Endothelial cell of umbilical vein (primary cell): Measurements from ENCODE around the gene AUTS2. TPM values are rescaled to one million over a fixed set of nuclear protein-coding genes. Genes with fewer than 3 reads are reported as not detected.

Experiments used
- BruUV-seq: library from RNA; stranded (reverse); fragments of 400-500 nt; replicated peaks from 2 replicates; lab custom pipeline; 2021; lab: Mats Ljungman, UMichigan
- CTCF ChIA-PET: fragments of 300-600, 350-600 bp; sonication (Branson Sonifier 250); formaldehyde crosslinking; loops from one replicate; lab custom pipeline; 2021; ENCODE audit warnings: antibody characterized with exemption, inconsistent platforms; lab: Charles Lee
- POLR2A ChIA-PET: fragments of 300-600, 350-600 bp; sonication (Branson Sonifier 250); formaldehyde crosslinking; loops from one replicate; lab custom pipeline; 2021; ENCODE audit warnings: antibody characterized with exemption, inconsistent platforms; lab: Charles Lee
- DNase-seq: peaks from one replicate; pipeline ENCODE4 v3.0.0-alpha.2; 2011; ENCODE audit warnings: low read depth, low spot score
- FAIRE-seq: peaks from 2 replicates; lab custom pipeline; 2011; peaks lifted over from hg19 to GRCh38; lab: Jason Lieb, UNC
- H2AFZ ChIP-seq: 2 replicates; pipeline ENCODE4 v1.6.0; 2012; ENCODE audit warnings: low read depth, low read length, control low read depth, inconsistent platforms
- H3K27ac ChIP-seq: 2 replicates; pipeline ENCODE4 v1.5.1; 2011; ENCODE audit warnings: low read depth, mild to moderate bottlenecking, control low read depth, low read length, moderate library complexity; ENCODE audit not compliant: insufficient read depth
- H3K27me3 ChIP-seq, 2 experiments: 2 replicates each; pipeline versions ENCODE4 v1.6.0 to v1.6.1; 2011; ENCODE audit warnings: low read length in 2 of 2, mixed read lengths in 1 of 2; ENCODE audit not compliant: control insufficient read depth in 2 of 2, insufficient read depth in 2 of 2
- H3K36me3 ChIP-seq, 2 experiments: 2 replicates in 1 of 2; 3 replicates in 1 of 2; pipeline ENCODE4 v1.5.1; 2011; ENCODE audit warnings: low read length in 2 of 2, mild to moderate bottlenecking in 1 of 2, moderate library complexity in 1 of 2; ENCODE audit not compliant: control insufficient read depth in 2 of 2, insufficient read depth in 2 of 2; ENCODE audit errors: extremely low read depth in 1 of 2
- H3K4me1 ChIP-seq: 3 replicates; pipeline ENCODE4 v1.5.1; 2011; ENCODE audit warnings: mild to moderate bottlenecking, low read length; ENCODE audit not compliant: control insufficient read depth, insufficient read depth; ENCODE audit errors: extremely low read depth
- H3K4me2 ChIP-seq: 2 replicates; pipeline ENCODE4 v1.6.1; 2011; ENCODE audit warnings: low read length, control low read depth, mixed read lengths; ENCODE audit not compliant: insufficient read depth
- H3K4me3 ChIP-seq, 3 experiments: fragments of 200-600 bp in 1 of 3; sonication (generic), shearing (Covaris generic) in 1 of 3; replicated peaks in 1 of 3; 2 replicates each; pipeline ENCODE4 v1.5.1; 2011 to 2016; ENCODE audit warnings: control low read depth in 3 of 3, low read length in 3 of 3, mild to moderate bottlenecking in 2 of 3, inconsistent platforms in 1 of 3, low read depth in 1 of 3, moderate library complexity in 1 of 3; ENCODE audit not compliant: insufficient read depth in 1 of 3
- H3K79me2 ChIP-seq: 2 replicates; pipeline ENCODE4 v1.6.0; 2012; ENCODE audit warnings: low read length, inconsistent platforms; ENCODE audit not compliant: control insufficient read depth, insufficient read depth
- H3K9ac ChIP-seq: replicated peaks from 2 replicates; pipeline ENCODE3; 2011; ENCODE audit warnings: low read length, control low read depth; ENCODE audit not compliant: insufficient read depth; ENCODE audit errors: extremely low read depth
- H3K9me1 ChIP-seq: replicated peaks from 3 replicates; pipeline ENCODE4 v1.6.0; 2011; ENCODE audit warnings: mild to moderate bottlenecking, low read length; ENCODE audit not compliant: control insufficient read depth, insufficient read depth; ENCODE audit errors: extremely low read depth
- H3K9me3 ChIP-seq: replicated peaks from 2 replicates; pipeline ENCODE4 v1.5.1; 2012; ENCODE audit warnings: low read length, inconsistent platforms; ENCODE audit not compliant: control insufficient read depth, insufficient read depth
- H4K20me1 ChIP-seq: replicated peaks from 2 replicates; pipeline ENCODE3; 2011; ENCODE audit warnings: mild to moderate bottlenecking, low read length; ENCODE audit not compliant: control insufficient read depth, insufficient read depth; ENCODE audit errors: extremely low read depth
- EZH2 ChIP-seq: IDR thresholded peaks from 2 replicates; pipeline ENCODE4 v1.6.1; 2012; ENCODE audit warnings: borderline replicate concordance, low read depth, mild to moderate bottlenecking, moderate library complexity, low read length, inconsistent platforms; ENCODE audit not compliant: severe bottlenecking
- FOS ChIP-seq: IDR thresholded peaks from 2 replicates; pipeline ENCODE4 v1.6.1; 2011; ENCODE audit warnings: mild to moderate bottlenecking, low read length, moderate library complexity, borderline replicate concordance; ENCODE audit not compliant: insufficient read depth
- GATA2 ChIP-seq: IDR thresholded peaks from 2 replicates; pipeline ENCODE4 v1.7.0; 2011; ENCODE audit warnings: low read depth, mild to moderate bottlenecking, moderate library complexity, mixed read lengths, low read length; ENCODE audit not compliant: insufficient read length, insufficient read depth
- JUN ChIP-seq: IDR thresholded peaks from 2 replicates; pipeline ENCODE4 v1.6.1; 2011; ENCODE audit warnings: borderline replicate concordance, low read depth; ENCODE audit not compliant: insufficient read length, insufficient read depth
- MYC ChIP-seq: IDR thresholded peaks from one replicate; pipeline ENCODE4 v1.6.1; 2011; ENCODE audit warnings: mild to moderate bottlenecking, low read depth, low read length
- POLR2A ChIP-seq: IDR thresholded peaks from 2 replicates; pipeline ENCODE4 v1.6.1; 2012; ENCODE audit warnings: low read depth, mild to moderate bottlenecking, control low read depth, low read length
- POLR2AphosphoS5 ChIP-seq: IDR thresholded peaks from 2 replicates; pipeline ENCODE4 v1.6.1; 2012; ENCODE audit warnings: low read depth, mild to moderate bottlenecking, control low read depth, low read length, moderate library complexity; ENCODE audit not compliant: insufficient read depth
- dilution Hi-C: fragments of 300-500 bp; cut with MboI; formaldehyde crosslinking; loops from one replicate; pipeline ENCODE4 v1.15.0; 2019; ENCODE audit warnings: low sequenced_read_pairs; ENCODE audit not compliant: extremely low pct_ligation_motif_present
- intact Hi-C: fragments of 100-400 bp; cut with micrococcal nuclease; formaldehyde crosslinking; loops from one replicate; pipeline ENCODE4 v1.10.0; 2022
- polyA plus RNA-seq, 4 experiments: library from polyadenylated mRNA; depleted of rRNA in 3 of 4; stranded (reverse) in 3 of 4; unstranded in 1 of 4; fragments of >200 nt; gene quantifications; 2 replicates each; pipeline versions ENCODE4 v1.2.1 to v1.2.3, GENCODE V29; 2011 to 2012; ENCODE audit warnings: missing spikeins in 1 of 4
- total RNA-seq: library from RNA; stranded (reverse); gene quantifications from 2 replicates; pipeline ENCODE4 v1.2.3, GENCODE V29; 2021
- TF ChIP-seq, protein P1 (sequence below): IDR thresholded peaks from 2 replicates; pipeline ENCODE4 v1.6.1; 2011; ENCODE audit not compliant: insufficient read depth, insufficient read length
- TF ChIP-seq, protein P2 (sequence below), 2 donors: IDR thresholded peaks; 1 replicate in 1 of 2; 2 replicates in 1 of 2; pipeline ENCODE4 v1.5.1; 2011; ENCODE audit warnings: low read length in 2 of 2, mild to moderate bottlenecking in 2 of 2, moderate library complexity in 2 of 2, control low read depth in 1 of 2, inconsistent platforms in 1 of 2, low read depth in 1 of 2; ENCODE audit not compliant: insufficient read depth in 1 of 2; ENCODE audit errors: extremely low read depth in 1 of 2

Gene AUTS2
- total and polyA plus RNA-seq, 2 donors (not counting 3 experiments of a cell fraction or from before 2014, with no cell fraction given), result 0.59 to 8.0 TPM

DNA sequence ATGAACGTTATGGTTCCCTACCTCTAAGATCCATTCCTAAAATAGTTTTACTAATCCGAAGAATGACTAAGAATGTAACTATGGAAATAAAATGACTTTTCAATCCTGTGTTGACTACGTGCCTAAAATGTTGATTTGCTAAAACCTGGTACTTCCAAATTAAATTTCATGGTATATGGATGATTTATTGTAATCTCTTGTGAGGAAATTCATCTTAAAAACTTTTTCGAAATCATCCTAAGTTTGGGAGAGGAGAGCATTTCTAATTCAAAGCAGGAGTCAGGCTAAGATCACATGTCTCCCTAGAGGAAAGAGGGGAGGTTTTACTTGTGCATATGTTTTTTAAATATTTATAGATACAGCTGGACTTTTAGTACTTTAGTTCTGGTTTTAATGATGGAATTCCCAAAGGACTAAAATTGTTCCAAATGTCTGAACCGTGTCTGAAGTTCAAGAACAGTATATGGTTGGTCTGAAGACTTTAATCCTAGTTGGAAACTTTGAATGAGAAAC is 483.9 kb downstream of the AUTS2 start:
- Histone ChIP-seq H3K4me2 (no peak overlapping the region), H2AFZ (no peak overlapping the region), H3K9me3 (peaks cover 2% of the 10 kb centered on the region), H3K79me2 (no peaks in the 10 kb centered on the region), H3K27ac (no peak overlapping the region), H3K27me3 (no peaks in the 10 kb centered on the region), H3K4me1 (no peaks in the 10 kb centered on the region), H3K9ac (no peak overlapping the region), H3K9me1 (no peaks in the 10 kb centered on the region), H3K36me3 (no peaks in the 10 kb centered on the region), H4K20me1 (no peaks in the 10 kb centered on the region), H3K4me3 (no peak overlapping the region)
- FAIRE-seq (no peak), DNase-seq (no peak)
- TF ChIP-seq JUN (no peak), POLR2A (no peak), POLR2AphosphoS5 (no peak), FOS (no peak), MYC (no peak), GATA2 (no peak), EZH2 (no peak)
- TF ChIP-seq, protein P1, sequence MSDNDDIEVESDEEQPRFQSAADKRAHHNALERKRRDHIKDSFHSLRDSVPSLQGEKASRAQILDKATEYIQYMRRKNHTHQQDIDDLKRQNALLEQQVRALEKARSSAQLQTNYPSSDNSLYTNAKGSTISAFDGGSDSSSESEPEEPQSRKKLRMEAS, result no peak
- TF ChIP-seq, protein P2, sequence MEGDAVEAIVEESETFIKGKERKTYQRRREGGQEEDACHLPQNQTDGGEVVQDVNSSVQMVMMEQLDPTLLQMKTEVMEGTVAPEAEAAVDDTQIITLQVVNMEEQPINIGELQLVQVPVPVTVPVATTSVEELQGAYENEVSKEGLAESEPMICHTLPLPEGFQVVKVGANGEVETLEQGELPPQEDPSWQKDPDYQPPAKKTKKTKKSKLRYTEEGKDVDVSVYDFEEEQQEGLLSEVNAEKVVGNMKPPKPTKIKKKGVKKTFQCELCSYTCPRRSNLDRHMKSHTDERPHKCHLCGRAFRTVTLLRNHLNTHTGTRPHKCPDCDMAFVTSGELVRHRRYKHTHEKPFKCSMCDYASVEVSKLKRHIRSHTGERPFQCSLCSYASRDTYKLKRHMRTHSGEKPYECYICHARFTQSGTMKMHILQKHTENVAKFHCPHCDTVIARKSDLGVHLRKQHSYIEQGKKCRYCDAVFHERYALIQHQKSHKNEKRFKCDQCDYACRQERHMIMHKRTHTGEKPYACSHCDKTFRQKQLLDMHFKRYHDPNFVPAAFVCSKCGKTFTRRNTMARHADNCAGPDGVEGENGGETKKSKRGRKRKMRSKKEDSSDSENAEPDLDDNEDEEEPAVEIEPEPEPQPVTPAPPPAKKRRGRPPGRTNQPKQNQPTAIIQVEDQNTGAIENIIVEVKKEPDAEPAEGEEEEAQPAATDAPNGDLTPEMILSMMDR (IDR thresholded peaks at IDR 0.05; ENCODE audit: extremely low read depth in 1 of 2, insufficient read depth in 1 of 2, low read depth in 1 of 2, low read length in 2 of 2), result no peak
- no TSS peak for BruUV-seq
- POLR2A ChIA-PET, result no interaction called here
- dilution Hi-C loops, result no loop called here
- intact Hi-C loops, result no loop called here
- CTCF ChIA-PET, result no interaction called here
